WI38 (cell line): ENCODE results near the gene CASR.

Experiments
- H3K4me3 ChIP-seq: 2 replicates; pipeline ENCODE4 v1.5.1; 2011; ENCODE audit warnings: low read depth, mild to moderate bottlenecking, control low read depth, low read length
- CTCF ChIP-seq: IDR thresholded peaks from 2 replicates; pipeline ENCODE4 v1.5.1; 2012; ENCODE audit warnings: low read depth, mild to moderate bottlenecking, control low read depth, low read length

The CASR gene

GRCh38 chr3:122271246-122271898 lies 87.9 kb downstream of the CASR start:
- TF ChIP-seq CTCF: no peak
- no peak overlapping the region for H3K4me3 ChIP-seq

GRCh38 chr3:122272879-122273278 lies 89.4 kb downstream of the CASR start:
- no peak for TF ChIP-seq CTCF

GRCh38 chr3:122273498-122273897 lies 90.0 kb downstream of the CASR start:
- no peak for TF ChIP-seq CTCF
- no peak overlapping the region for H3K4me3 ChIP-seq

More at GRCh38 chr3:122272879-122273278, 89.4 kb downstream of the CASR start:
- H3K4me3 ChIP-seq: no peak overlapping the region

- H3K4me3 ChIP-seq: no peak overlapping the region
- TF ChIP-seq CTCF: no peak
These were observed 98.4 kb downstream of the CASR start for GRCh38 chr3:122281891-122282290.

- no peak for TF ChIP-seq CTCF
- no peak overlapping the region for H3K4me3 ChIP-seq
These were observed 100.5 kb downstream of the CASR start for GRCh38 chr3:122283796-122284445.

- no peak overlapping the region for H3K4me3 ChIP-seq
- no peak for TF ChIP-seq CTCF
These were observed 101.0 kb downstream of the CASR start for GRCh38 chr3:122284486-122284885.

- TF ChIP-seq CTCF: no peak
- no peak overlapping the region for H3K4me3 ChIP-seq
These were observed 110.9 kb downstream of the CASR start for GRCh38 chr3:122294359-122294758.
